Trophoblast cell (in vitro differentiated cells and primary cell): ENCODE data around the gene MITD1.
A peak's percentile ranks its signal among the peaks of the same experiment; 100 is the strongest.

Experiments used
- DNase-seq, 2 donors: peaks; one replicate each; pipeline ENCODE4 v3.0.0-alpha.2; 2016
- H2AFZ ChIP-seq: 2 replicates; pipeline ENCODE4 v1.6.1; 2013; ENCODE audit warnings: low read length, moderate library complexity, mild to moderate bottlenecking; ENCODE audit not compliant: insufficient read depth, poor library complexity
- H2AK5ac ChIP-seq: 2 replicates; pipeline ENCODE4 v1.6.1; 2013; ENCODE audit warnings: mild to moderate bottlenecking, low read length
- H2BK120ac ChIP-seq: 2 replicates; pipeline ENCODE4 v1.6.1; 2013; ENCODE audit warnings: low read length, mild to moderate bottlenecking, moderate library complexity; ENCODE audit not compliant: insufficient read depth, poor library complexity
- H2BK12ac ChIP-seq: 2 replicates; pipeline ENCODE4 v1.6.1; 2013; ENCODE audit warnings: mild to moderate bottlenecking, low read length, moderate library complexity
- H2BK5ac ChIP-seq: 2 replicates; pipeline ENCODE4 v1.6.1; 2013; ENCODE audit warnings: low read length, low read depth, moderate library complexity, mild to moderate bottlenecking; ENCODE audit not compliant: poor library complexity
- H3K14ac ChIP-seq: 2 replicates; pipeline ENCODE4 v1.6.1; 2013; ENCODE audit warnings: mild to moderate bottlenecking, low read length
- H3K18ac ChIP-seq: 2 replicates; pipeline ENCODE4 v1.6.1; 2013; ENCODE audit warnings: mild to moderate bottlenecking, low read length
- H3K23ac ChIP-seq: 2 replicates; pipeline ENCODE4 v1.6.1; 2013; ENCODE audit warnings: low read length
- H3K27ac ChIP-seq: 2 replicates; pipeline ENCODE4 v1.5.1; 2013; ENCODE audit warnings: low read depth, mild to moderate bottlenecking, inconsistent platforms, low read length, moderate library complexity
- H3K27me3 ChIP-seq: 2 replicates; pipeline ENCODE4 v1.6.1; 2013; ENCODE audit warnings: inconsistent platforms, mild to moderate bottlenecking, low read length, moderate library complexity; ENCODE audit not compliant: insufficient read depth
- H3K36me3 ChIP-seq, 2 experiments: 1 replicate in 1 of 2; 2 replicates in 1 of 2; pipeline ENCODE4 v1.6.1; 2013; ENCODE audit warnings: low read length in 2 of 2, mild to moderate bottlenecking in 2 of 2, moderate library complexity in 1 of 2; ENCODE audit not compliant: insufficient read depth in 2 of 2, control insufficient read depth in 1 of 2
- H3K4ac ChIP-seq: 2 replicates; pipeline ENCODE4 v1.6.1; 2013; ENCODE audit warnings: low read depth, mild to moderate bottlenecking, low read length, moderate library complexity
- H3K4me1 ChIP-seq, 2 experiments: 1 replicate in 1 of 2; 2 replicates in 1 of 2; pipeline ENCODE4 v1.6.1; 2013; ENCODE audit warnings: low read length in 2 of 2, mild to moderate bottlenecking in 2 of 2, moderate library complexity in 1 of 2; ENCODE audit not compliant: insufficient read depth in 2 of 2, control insufficient read depth in 1 of 2
- H3K4me2 ChIP-seq: 2 replicates; pipeline ENCODE4 v1.6.1; 2013; ENCODE audit warnings: inconsistent platforms, mild to moderate bottlenecking, low read length, moderate library complexity
- H3K4me3 ChIP-seq: 2 replicates; pipeline ENCODE4 v1.5.1; 2013; ENCODE audit warnings: mild to moderate bottlenecking, low read depth, low read length, inconsistent platforms
- H3K79me1 ChIP-seq: one replicate; pipeline ENCODE4 v1.6.1; 2013; ENCODE audit warnings: low read length
- H3K79me2 ChIP-seq: 2 replicates; pipeline ENCODE4 v1.6.1; 2013; ENCODE audit warnings: low read length, mild to moderate bottlenecking; ENCODE audit not compliant: control insufficient read depth, insufficient read depth, poor library complexity
- H3K9ac ChIP-seq: 2 replicates; pipeline ENCODE4 v1.6.1; 2013; ENCODE audit warnings: mild to moderate bottlenecking, low read length
- H3K9me3 ChIP-seq: 2 replicates; pipeline ENCODE4 v1.6.1; 2013; ENCODE audit warnings: low read depth, mild to moderate bottlenecking, control low read depth, inconsistent platforms, low read length; ENCODE audit not compliant: insufficient read depth
- H4K12ac ChIP-seq: 2 replicates; pipeline ENCODE4 v1.6.1; 2013; ENCODE audit warnings: low read depth, mild to moderate bottlenecking, low read length, moderate library complexity
- H4K8ac ChIP-seq: 2 replicates; pipeline ENCODE4 v1.6.1; 2013; ENCODE audit warnings: low read depth, mild to moderate bottlenecking, low read length, moderate library complexity
- H4K91ac ChIP-seq: one replicate; pipeline ENCODE4 v1.6.1; 2013; ENCODE audit warnings: low read depth, mild to moderate bottlenecking, low read length, moderate library complexity
- WGBS: extraction: QIAGEN DNeasy Blood & Tissue Kit; methylation state at CpG from one replicate; pipeline ENCODE4 v1.1.7; 2013; ENCODE audit warnings: missing lambda C conversion rate; ENCODE audit not compliant: insufficient read length, insufficient coverage; ENCODE audit errors: extremely low coverage; 5-methylcytosine and 5-hydroxymethylcytosine counted together

The MITD1 gene

DNA sequence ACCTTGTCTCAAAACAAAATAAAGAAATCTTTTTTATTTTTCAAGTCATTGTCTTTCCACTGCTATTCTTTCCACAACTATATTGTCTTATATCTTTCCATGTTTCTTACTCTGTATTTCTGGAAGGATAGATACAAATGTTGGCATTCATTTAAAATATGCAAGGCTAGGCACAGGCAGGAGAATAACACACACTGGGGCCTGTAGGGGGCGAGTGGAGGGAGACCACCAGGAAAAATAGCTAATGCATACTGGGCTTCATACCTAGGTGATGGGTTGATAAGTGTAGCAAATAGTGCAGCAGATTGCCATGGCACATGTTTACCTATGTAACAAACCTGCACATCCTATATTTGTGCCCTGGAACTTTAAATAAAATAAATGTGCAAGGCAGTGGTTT lies 9.7 kb upstream of the MITD1 start:
- Histone ChIP-seq H3K36me3 (peaks cover 3 to 7% of the 10 kb centered on the region in 2 experiments), H3K79me2 (no peaks in the 10 kb centered on the region), H3K14ac (no peak overlapping the region), H2AFZ (no peak overlapping the region), H2BK5ac (no peak overlapping the region), H3K23ac (no peak overlapping the region), H3K27ac (no peak overlapping the region), H2BK12ac (no peak overlapping the region), H3K4me1 (no peaks in the 10 kb centered on the region), H3K4me3 (no peak overlapping the region), H4K12ac (no peak overlapping the region), H3K4ac (no peak overlapping the region), H2BK120ac (no peak overlapping the region), H3K27me3 (no peaks in the 10 kb centered on the region), H3K18ac (no peak overlapping the region), H3K4me2 (no peak overlapping the region), H3K9ac (no peak overlapping the region), H3K9me3 (no peaks in the 10 kb centered on the region), H4K8ac (no peak overlapping the region), H3K79me1 (no peaks in the 10 kb centered on the region), H4K91ac (no peak overlapping the region), H2AK5ac (no peak overlapping the region)
- no peak for DNase-seq
- no CpG with 5 or more reads among the region's 1 CpG for WGBS

- Histone ChIP-seq H3K4me3 (no peak overlapping the region), H3K27ac (no peak overlapping the region), H3K23ac (no peak overlapping the region), H2AK5ac (no peak overlapping the region), H3K4me1 (peaks cover 0 to 4% of the 10 kb centered on the region in 2 experiments), H2BK120ac (no peak overlapping the region), H4K8ac (no peak overlapping the region), H2BK12ac (no peak overlapping the region), H3K18ac (no peak overlapping the region), H3K36me3 (peaks cover 0 to 5% of the 10 kb centered on the region in 2 experiments), H4K91ac (no peak overlapping the region), H3K27me3 (no peaks in the 10 kb centered on the region), H3K4me2 (no peak overlapping the region), H3K79me1 (no peaks in the 10 kb centered on the region), H3K4ac (no peak overlapping the region), H4K12ac (no peak overlapping the region), H2AFZ (no peak overlapping the region), H2BK5ac (no peak overlapping the region), H3K9ac (no peak overlapping the region), H3K14ac (no peak overlapping the region), H3K79me2 (no peaks in the 10 kb centered on the region), H3K9me3 (no peaks in the 10 kb centered on the region)
- WGBS, result no CpG with 5 or more reads among the region's 3 CpGs
- DNase-seq, result no peak
Observed at GRCh38 chr2:99188357-99188756, 7.5 kb upstream of the MITD1 start.

- no peak overlapping the region for H3K23ac ChIP-seq
- no peak overlapping the region for H3K14ac ChIP-seq
- no peak overlapping the region for H4K91ac ChIP-seq
- no peak overlapping the region for H3K4me2 ChIP-seq
- H3K9me3 ChIP-seq, result no peaks in the 10 kb centered on the region
- no peak overlapping the region for H3K9ac ChIP-seq
- no peak for DNase-seq
- no peak overlapping the region for H4K8ac ChIP-seq
- no peak overlapping the region for H2AK5ac ChIP-seq
- H2BK5ac ChIP-seq, result no peak overlapping the region
- H3K4ac ChIP-seq, result no peak overlapping the region
- no peaks in the 10 kb centered on the region for H3K79me1 ChIP-seq
- H3K4me3 ChIP-seq, result no peak overlapping the region
- peaks cover 0 to 3% of the 10 kb centered on the region in 2 experiments for H3K36me3 ChIP-seq
- H3K18ac ChIP-seq, result no peak overlapping the region
- no peak overlapping the region for H3K27ac ChIP-seq
- H2BK120ac ChIP-seq, result no peak overlapping the region
- H2AFZ ChIP-seq, result no peak overlapping the region
- no peaks in the 10 kb centered on the region for H3K27me3 ChIP-seq
- no peak overlapping the region for H2BK12ac ChIP-seq
- peaks cover 0 to 6% of the 10 kb centered on the region in 2 experiments for H3K4me1 ChIP-seq
- no peaks in the 10 kb centered on the region for H3K79me2 ChIP-seq
- H4K12ac ChIP-seq, result no peak overlapping the region
Observed at GRCh38 chr2:99187011-99187410, 6.2 kb upstream of the MITD1 start.

GRCh38 chr2:99184811-99185210 lies 4.0 kb upstream of the MITD1 start:
- Histone ChIP-seq H3K27ac (no peak overlapping the region), H4K8ac (no peak overlapping the region), H4K91ac (no peak overlapping the region), H2BK5ac (no peak overlapping the region), H2AK5ac (no peak overlapping the region), H2BK12ac (no peak overlapping the region), H3K36me3 (peaks cover 0 to 3% of the 10 kb centered on the region in 2 experiments), H3K4me2 (no peak overlapping the region), H3K23ac (peak overlapping the region; percentile 67), H3K4ac (no peak overlapping the region), H3K27me3 (no peaks in the 10 kb centered on the region), H3K18ac (no peak overlapping the region), H3K4me3 (no peak overlapping the region), H3K14ac (no peak overlapping the region), H3K79me1 (peaks cover 6% of the 10 kb centered on the region), H2AFZ (no peak overlapping the region), H3K4me1 (peaks cover 0 to 6% of the 10 kb centered on the region in 2 experiments), H3K9ac (no peak overlapping the region), H4K12ac (no peak overlapping the region), H2BK120ac (no peak overlapping the region), H3K9me3 (no peaks in the 10 kb centered on the region), H3K79me2 (peaks cover 4% of the 10 kb centered on the region)
- WGBS, result no CpG with 5 or more reads among the region's 6 CpGs
- DNase-seq, result no peak
